ENCODE results near the gene RAD17.

Gene RAD17

DNA sequence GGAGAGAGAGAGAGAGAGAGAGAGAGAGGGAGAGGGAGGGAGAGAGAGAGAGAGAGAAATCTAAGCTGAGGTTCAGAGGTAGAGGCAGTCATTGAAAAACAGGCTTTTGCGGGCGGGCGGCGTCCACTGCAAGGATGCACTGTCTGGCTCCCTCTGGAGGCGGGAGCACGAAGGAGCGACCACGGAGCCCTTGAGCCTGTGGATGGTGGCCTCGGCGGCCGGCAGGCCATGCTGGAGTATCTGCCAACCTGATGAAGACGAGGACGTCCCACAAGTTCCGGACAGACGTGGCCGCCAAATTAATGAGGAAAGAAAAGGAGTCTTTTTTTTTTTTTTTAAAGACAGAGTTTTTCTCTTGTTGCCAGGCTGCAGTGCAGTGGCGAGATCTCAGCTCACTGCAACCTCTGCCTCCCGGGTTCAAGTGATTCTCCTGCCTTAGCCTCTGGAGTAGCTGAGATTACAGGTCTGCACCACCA lies 34.8 kb upstream of the RAD17 start:
- Mint-ChIP-seq H3K27me3 (ENCODE audit: low read depth, poor library complexity) (peaks cover 13% of the 10 kb centered on the region), H3K27ac (no peak overlapping the region), H3K9me3 (no peaks in the 10 kb centered on the region), H3K4me3 (peak overlapping the region; percentile 63), H3K4me1 (no peaks in the 10 kb centered on the region), H3K36me3 (ENCODE audit: low read depth) (no peaks in the 10 kb centered on the region)
- peak; percentile 86 for DNase-seq
- TF ChIP-seq, protein P1, sequence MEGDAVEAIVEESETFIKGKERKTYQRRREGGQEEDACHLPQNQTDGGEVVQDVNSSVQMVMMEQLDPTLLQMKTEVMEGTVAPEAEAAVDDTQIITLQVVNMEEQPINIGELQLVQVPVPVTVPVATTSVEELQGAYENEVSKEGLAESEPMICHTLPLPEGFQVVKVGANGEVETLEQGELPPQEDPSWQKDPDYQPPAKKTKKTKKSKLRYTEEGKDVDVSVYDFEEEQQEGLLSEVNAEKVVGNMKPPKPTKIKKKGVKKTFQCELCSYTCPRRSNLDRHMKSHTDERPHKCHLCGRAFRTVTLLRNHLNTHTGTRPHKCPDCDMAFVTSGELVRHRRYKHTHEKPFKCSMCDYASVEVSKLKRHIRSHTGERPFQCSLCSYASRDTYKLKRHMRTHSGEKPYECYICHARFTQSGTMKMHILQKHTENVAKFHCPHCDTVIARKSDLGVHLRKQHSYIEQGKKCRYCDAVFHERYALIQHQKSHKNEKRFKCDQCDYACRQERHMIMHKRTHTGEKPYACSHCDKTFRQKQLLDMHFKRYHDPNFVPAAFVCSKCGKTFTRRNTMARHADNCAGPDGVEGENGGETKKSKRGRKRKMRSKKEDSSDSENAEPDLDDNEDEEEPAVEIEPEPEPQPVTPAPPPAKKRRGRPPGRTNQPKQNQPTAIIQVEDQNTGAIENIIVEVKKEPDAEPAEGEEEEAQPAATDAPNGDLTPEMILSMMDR (IDR thresholded peaks at IDR 0.05), result peak; percentile 60

DNA sequence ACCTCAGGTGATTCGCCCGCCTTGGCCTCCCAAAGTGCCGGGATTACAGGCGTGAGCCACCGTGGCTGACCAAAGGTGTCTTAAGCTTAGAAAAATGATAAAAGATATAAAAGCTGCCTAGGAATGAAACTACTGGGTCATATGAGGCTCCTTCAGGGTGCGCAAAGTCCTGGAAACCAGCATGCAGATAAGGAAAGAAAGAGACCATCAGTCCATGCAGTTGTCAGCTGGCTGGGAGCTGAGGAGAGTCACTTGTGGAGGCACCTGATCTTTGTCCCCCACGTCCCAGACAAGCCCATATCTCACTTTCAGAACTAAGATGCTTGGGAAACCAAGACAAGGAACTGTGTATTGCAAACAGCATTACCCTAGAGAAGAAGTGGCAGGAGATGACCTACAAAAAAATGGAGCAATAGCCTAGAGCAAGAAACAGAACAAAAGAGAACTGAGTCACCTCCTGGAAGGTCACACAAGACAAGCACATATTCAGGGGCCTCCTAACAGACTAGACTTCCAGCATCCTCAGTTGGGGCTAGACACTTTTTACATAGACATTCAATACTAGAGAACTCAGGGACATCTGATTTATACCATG lies 34.2 kb upstream of the RAD17 start:
- TF ChIP-seq, protein P1 (IDR thresholded peaks at IDR 0.05), result no peak
- DNase-seq, result no peak
- H3K27me3 Mint-ChIP-seq (ENCODE audit: low read depth, poor library complexity), result peaks cover 13% of the 10 kb centered on the region
- no peak overlapping the region for H3K4me3 Mint-ChIP-seq
- H3K36me3 Mint-ChIP-seq (ENCODE audit: low read depth), result no peaks in the 10 kb centered on the region
- H3K4me1 Mint-ChIP-seq, result no peaks in the 10 kb centered on the region
- no peak overlapping the region for H3K27ac Mint-ChIP-seq
- no peaks in the 10 kb centered on the region for H3K9me3 Mint-ChIP-seq

DNA sequence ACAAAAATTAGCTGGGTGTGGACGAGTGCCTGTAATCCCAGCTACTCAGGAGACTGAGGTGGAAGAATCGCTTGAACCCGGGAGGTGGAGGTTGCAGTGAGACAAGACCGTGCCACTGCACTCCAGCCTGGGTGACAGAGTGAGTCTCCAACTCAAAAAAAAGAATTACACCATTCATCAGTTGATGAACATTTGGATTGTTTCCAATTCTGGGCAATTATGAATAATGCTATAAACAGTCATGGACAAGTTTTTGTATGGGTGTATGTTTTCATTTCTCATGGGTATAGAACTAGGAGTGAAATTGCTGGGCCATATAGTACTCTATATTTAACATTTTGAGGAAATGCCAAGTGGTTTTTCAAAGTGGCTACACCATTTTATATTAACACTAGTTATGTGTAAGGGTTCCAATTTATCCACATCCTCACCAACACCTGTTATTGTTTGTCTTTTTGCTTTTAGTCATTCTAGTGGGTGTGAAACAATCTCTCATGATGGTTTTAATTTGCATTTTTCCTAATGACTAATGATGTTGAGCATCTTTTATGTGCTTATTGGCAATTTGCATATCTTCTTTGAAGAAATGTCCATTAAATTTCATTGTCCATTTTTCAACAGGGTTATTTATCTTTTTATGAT lies 28.0 kb upstream of the RAD17 start:
- TF ChIP-seq, protein P1 (IDR thresholded peaks at IDR 0.05), result no peak
- no peaks in the 10 kb centered on the region for H3K36me3 Mint-ChIP-seq (ENCODE audit: low read depth)
- no peaks in the 10 kb centered on the region for H3K9me3 Mint-ChIP-seq
- no peak overlapping the region for H3K4me3 Mint-ChIP-seq
- no peak for DNase-seq
- H3K27me3 Mint-ChIP-seq (ENCODE audit: low read depth, poor library complexity), result peaks cover 5% of the 10 kb centered on the region
- no peak overlapping the region for H3K27ac Mint-ChIP-seq
- no peaks in the 10 kb centered on the region for H3K4me1 Mint-ChIP-seq

DNA sequence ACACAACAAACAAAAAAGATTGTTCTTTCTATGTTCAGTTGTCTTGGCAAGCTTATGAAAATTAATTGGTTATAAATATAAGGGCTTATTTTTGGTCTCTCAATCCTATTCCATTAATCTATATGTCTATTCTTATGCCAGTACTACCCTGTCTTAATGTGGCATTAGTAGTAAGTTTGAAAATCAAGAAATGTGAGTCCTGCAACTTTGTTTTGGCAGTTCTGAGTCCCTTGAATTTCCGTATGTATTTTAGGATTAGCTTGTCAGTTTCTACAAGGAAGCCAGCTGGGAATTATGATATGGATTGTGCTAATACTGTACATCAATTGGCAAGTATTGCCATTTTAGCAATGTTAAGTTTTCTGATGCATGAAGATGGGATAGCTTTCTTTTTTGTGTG lies 26.5 kb upstream of the RAD17 start:
- Mint-ChIP-seq H3K9me3 (no peaks in the 10 kb centered on the region), H3K27me3 (ENCODE audit: low read depth, poor library complexity) (peaks cover 5% of the 10 kb centered on the region), H3K27ac (no peak overlapping the region), H3K36me3 (ENCODE audit: low read depth) (no peaks in the 10 kb centered on the region), H3K4me1 (no peaks in the 10 kb centered on the region), H3K4me3 (no peak overlapping the region)
- TF ChIP-seq, protein P1 (IDR thresholded peaks at IDR 0.05), result no peak
- DNase-seq, result no peak

DNA sequence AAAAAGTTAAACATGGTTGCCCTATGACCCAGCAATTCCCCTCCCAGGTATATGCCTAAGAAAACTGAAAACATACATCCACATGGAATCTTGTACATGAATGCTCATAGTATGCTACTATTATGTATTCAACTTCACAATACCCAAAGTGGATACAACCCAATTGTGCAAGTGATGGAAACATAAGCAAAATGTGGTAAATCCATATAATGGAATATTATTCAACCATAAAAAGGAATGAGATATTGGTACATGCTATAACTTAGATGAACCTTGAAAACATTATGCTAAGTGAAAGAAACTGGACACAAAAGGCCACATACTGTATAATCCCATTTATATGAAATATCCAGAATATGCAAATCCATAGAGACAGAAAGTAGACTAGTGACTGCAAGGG lies 19.0 kb upstream of the RAD17 start:
- Mint-ChIP-seq H3K27me3 (ENCODE audit: low read depth, poor library complexity) (no peaks in the 10 kb centered on the region), H3K27ac (no peak overlapping the region), H3K4me3 (no peak overlapping the region), H3K9me3 (no peaks in the 10 kb centered on the region), H3K36me3 (ENCODE audit: low read depth) (peaks cover 46% of the 10 kb centered on the region), H3K4me1 (no peaks in the 10 kb centered on the region)
- TF ChIP-seq, protein P1 (IDR thresholded peaks at IDR 0.05), result no peak
- DNase-seq, result no peak

DNA sequence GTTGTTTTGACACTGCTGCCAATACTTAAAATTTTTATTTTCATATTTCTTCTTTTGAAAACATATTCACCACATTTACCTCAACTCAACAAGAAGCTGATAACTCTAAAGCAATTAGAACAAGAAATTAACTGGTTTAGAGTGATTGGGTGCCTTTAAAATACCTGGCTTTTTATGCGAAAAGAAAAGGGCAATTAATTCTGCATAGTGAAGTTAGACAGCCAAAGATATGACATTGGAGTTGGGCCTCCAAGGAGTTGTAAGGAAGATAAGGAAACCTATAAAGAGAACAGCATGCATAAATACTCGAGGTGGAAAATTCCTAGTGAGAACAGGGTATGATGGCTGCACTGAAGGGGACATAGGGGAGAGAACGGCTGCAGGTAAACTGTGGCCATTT lies 9.9 kb upstream of the RAD17 start:
- Mint-ChIP-seq H3K4me3 (no peak overlapping the region), H3K4me1 (no peaks in the 10 kb centered on the region), H3K9me3 (no peaks in the 10 kb centered on the region), H3K36me3 (ENCODE audit: low read depth) (peaks cover 39% of the 10 kb centered on the region), H3K27ac (no peak overlapping the region), H3K27me3 (ENCODE audit: low read depth, poor library complexity) (peaks cover 4% of the 10 kb centered on the region)
- no peak for DNase-seq
- TF ChIP-seq, protein P1 (IDR thresholded peaks at IDR 0.05), result no peak
